Kidney epithelial cell (primary cell): ENCODE results near the gene TGIF1. TPM values are rescaled to one million over a fixed set of nuclear protein-coding genes. Genes with fewer than 3 reads are reported as not detected.

ENCODE experiments used
- DNase-seq: peaks from one replicate; pipeline ENCODE4 v3.0.0-alpha.2; 2010; ENCODE audit warnings: low read depth
- H3K27me3 ChIP-seq: 2 replicates; pipeline ENCODE4 v1.6.0; 2011; ENCODE audit warnings: low read length; ENCODE audit not compliant: control insufficient read depth, insufficient read depth
- H3K36me3 ChIP-seq: 2 replicates; pipeline ENCODE4 v1.5.1; 2011; ENCODE audit warnings: low read length; ENCODE audit not compliant: control insufficient read depth, insufficient read depth
- H3K4me3 ChIP-seq: 2 replicates; pipeline ENCODE4 v1.5.1; 2011; ENCODE audit warnings: low read depth, mild to moderate bottlenecking, control low read depth, low read length
- CTCF ChIP-seq: IDR thresholded peaks from 2 replicates; pipeline ENCODE4 v1.5.1; 2011; ENCODE audit warnings: mild to moderate bottlenecking, moderate library complexity, low read length, control low read depth, inconsistent platforms; ENCODE audit not compliant: insufficient read depth, poor library complexity, severe bottlenecking
- total RNA-seq: library from RNA; depleted of rRNA; stranded (reverse); fragments of >200 nt; gene quantifications from 2 replicates; pipeline ENCODE4 v1.2.3, GENCODE V29; 2015

Gene TGIF1
- total RNA-seq, 1 donor from 2014 or later = 251 TPM

GRCh38 chr18:3447895-3448837, 1.8 kb upstream of the TGIF1 start:
- DNase-seq = peak; percentile 91
- H3K4me3 ChIP-seq = peak overlapping the region; percentile 93
- peak; percentile 23 for TF ChIP-seq CTCF
- H3K36me3 ChIP-seq = no peaks in the 10 kb centered on the region
- no peaks in the 10 kb centered on the region for H3K27me3 ChIP-seq

- Histone ChIP-seq H3K36me3 (no peaks in the 10 kb centered on the region), H3K27me3 (no peaks in the 10 kb centered on the region), H3K4me3 (peak overlapping the region; percentile 93)
- TF ChIP-seq CTCF = no peak
- DNase-seq = peak; percentile 74
Observed at GRCh38 chr18:3448838-3449511, 997 bp upstream of the TGIF1 start.

- H3K27me3 ChIP-seq = no peaks in the 10 kb centered on the region
- H3K36me3 ChIP-seq = no peaks in the 10 kb centered on the region
- peak overlapping the region; percentile 93 for H3K4me3 ChIP-seq
- DNase-seq = no peak
- TF ChIP-seq CTCF = no peak
Observed at GRCh38 chr18:3449512-3450011, 410 bp upstream of the TGIF1 start.

- peak overlapping the region; percentile 93 for H3K4me3 ChIP-seq
- DNase-seq = no peak
- H3K36me3 ChIP-seq = no peaks in the 10 kb centered on the region
- no peak for TF ChIP-seq CTCF
- H3K27me3 ChIP-seq = no peaks in the 10 kb centered on the region
Observed at GRCh38 chr18:3450799-3451182, 819 bp downstream of the TGIF1 start.

GRCh38 chr18:3451183-3451988, 1.4 kb downstream of the TGIF1 start:
- DNase-seq = no peak
- Histone ChIP-seq H3K36me3 (no peaks in the 10 kb centered on the region), H3K4me3 (peak overlapping the region; percentile 93), H3K27me3 (no peaks in the 10 kb centered on the region)
- no peak for TF ChIP-seq CTCF
